ENCODE measurements around the gene CAPN15. TPM values are rescaled to one million over a fixed set of nuclear protein-coding genes. Genes with fewer than 3 reads are reported as not detected.

Gene CAPN15
- total RNA-seq, 1 experiment from 2014 or later = 26.7 TPM

DNA sequence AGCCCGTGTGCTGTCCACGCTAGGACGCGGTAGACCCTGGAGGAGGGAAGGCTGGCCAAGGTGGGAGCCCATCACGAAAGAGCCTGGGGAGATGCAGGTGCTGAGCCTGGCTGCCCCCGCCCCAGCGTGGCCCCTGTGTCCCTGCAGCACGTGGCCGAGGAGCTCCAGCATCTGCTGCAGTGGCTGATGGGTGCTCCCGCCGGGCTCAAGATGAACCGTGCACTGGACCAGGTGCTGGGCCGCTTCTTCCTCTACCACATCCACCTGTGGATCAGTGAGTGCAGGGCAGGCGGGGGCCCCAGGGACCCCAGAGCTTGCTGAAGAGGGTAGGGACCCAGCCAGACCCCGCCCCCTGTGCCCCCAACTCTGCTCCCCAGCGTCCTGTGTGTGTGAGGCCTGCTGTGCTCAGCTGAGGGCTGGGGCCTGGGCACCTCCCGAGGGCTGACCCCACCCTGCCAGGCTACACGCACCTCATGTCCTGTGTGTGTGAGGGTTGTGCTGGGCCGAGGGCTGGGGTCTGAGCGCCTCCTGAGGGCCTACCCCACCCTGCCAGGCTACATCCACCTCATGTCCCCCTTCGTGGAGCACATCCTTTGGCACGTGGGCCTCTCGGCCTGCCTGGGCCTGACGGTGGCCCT lies 50.8 kb downstream of the CAPN15 start:
- no peaks in the 10 kb centered on the region for H3K36me3 ChIP-seq (ENCODE audit: insufficient read depth, low read length)
- H3K79me2 ChIP-seq (ENCODE audit: low read length) = no peaks in the 10 kb centered on the region
- H3K27me3 ChIP-seq (ENCODE audit: low read length) = no peaks in the 10 kb centered on the region
- peak overlapping the region; percentile 86 for H3K27ac ChIP-seq (ENCODE audit: low read length)
- H3K4me2 ChIP-seq (ENCODE audit: low read depth, low read length, poor library complexity, severe bottlenecking) = peak overlapping the region; percentile 29
- H3K9me2 ChIP-seq (replicated peaks; ENCODE audit: insufficient read depth, low read length) = no peaks in the 10 kb centered on the region
- H3K4me3 ChIP-seq (ENCODE audit: low read length) = no peak overlapping the region
- no peaks in the 10 kb centered on the region for H4K20me1 ChIP-seq (ENCODE audit: insufficient read depth, low read depth, low read length)
- H2AFZ ChIP-seq (ENCODE audit: low read length) = no peak overlapping the region
- H3K4me1 ChIP-seq (ENCODE audit: low read length) = peaks cover 39% of the 10 kb centered on the region
- H3K9me3 ChIP-seq (ENCODE audit: low read length) = no peaks in the 10 kb centered on the region
- H3K9ac ChIP-seq (ENCODE audit: low read length) = peak overlapping the region; percentile 41
- DNase-seq = peak; percentile 66

DNA sequence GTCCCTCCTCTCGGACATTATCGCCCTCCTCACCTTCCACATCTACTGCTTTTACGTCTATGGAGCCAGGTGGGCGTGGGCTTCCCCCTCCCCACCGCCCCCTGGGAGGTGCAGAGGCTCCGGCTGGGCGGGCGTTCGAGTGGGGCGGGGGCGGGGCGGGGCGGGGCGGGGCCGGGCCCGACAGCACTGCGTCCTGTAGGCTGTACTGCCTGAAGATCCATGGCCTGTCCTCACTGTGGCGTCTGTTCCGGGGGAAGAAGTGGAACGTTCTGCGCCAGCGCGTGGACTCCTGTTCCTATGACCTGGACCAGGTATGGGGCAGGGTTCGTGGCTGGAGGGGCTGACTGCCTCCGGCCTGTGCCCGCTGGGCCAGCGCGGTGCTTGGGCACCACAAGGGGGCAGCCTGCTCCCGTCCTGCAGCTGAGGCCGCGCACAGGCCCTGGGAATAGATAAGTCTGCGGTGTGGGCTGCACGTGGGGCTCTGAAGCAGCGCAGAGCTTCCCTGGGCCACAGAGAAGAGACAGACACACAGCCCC lies 51.4 kb downstream of the CAPN15 start:
- H3K4me1 ChIP-seq (ENCODE audit: low read length) = peaks cover 45% of the 10 kb centered on the region
- H3K9me2 ChIP-seq (replicated peaks; ENCODE audit: insufficient read depth, low read length) = no peaks in the 10 kb centered on the region
- H3K4me2 ChIP-seq (ENCODE audit: low read depth, low read length, poor library complexity, severe bottlenecking) = peak overlapping the region; percentile 29
- H3K27ac ChIP-seq (ENCODE audit: low read length) = peak overlapping the region; percentile 86; the same call in 1 of the 2 replicates
- H3K36me3 ChIP-seq (ENCODE audit: insufficient read depth, low read length) = no peaks in the 10 kb centered on the region
- H3K9ac ChIP-seq (ENCODE audit: low read length) = peak overlapping the region; percentile 41
- no peak overlapping the region for H3K4me3 ChIP-seq (ENCODE audit: low read length)
- H3K9me3 ChIP-seq (ENCODE audit: low read length) = no peaks in the 10 kb centered on the region
- no peak overlapping the region for H2AFZ ChIP-seq (ENCODE audit: low read length)
- no peaks in the 10 kb centered on the region for H3K27me3 ChIP-seq (ENCODE audit: low read length)
- H3K79me2 ChIP-seq (ENCODE audit: low read length) = no peaks in the 10 kb centered on the region
- H4K20me1 ChIP-seq (ENCODE audit: insufficient read depth, low read depth, low read length) = no peaks in the 10 kb centered on the region
- peak; percentile 92 for DNase-seq

DNA sequence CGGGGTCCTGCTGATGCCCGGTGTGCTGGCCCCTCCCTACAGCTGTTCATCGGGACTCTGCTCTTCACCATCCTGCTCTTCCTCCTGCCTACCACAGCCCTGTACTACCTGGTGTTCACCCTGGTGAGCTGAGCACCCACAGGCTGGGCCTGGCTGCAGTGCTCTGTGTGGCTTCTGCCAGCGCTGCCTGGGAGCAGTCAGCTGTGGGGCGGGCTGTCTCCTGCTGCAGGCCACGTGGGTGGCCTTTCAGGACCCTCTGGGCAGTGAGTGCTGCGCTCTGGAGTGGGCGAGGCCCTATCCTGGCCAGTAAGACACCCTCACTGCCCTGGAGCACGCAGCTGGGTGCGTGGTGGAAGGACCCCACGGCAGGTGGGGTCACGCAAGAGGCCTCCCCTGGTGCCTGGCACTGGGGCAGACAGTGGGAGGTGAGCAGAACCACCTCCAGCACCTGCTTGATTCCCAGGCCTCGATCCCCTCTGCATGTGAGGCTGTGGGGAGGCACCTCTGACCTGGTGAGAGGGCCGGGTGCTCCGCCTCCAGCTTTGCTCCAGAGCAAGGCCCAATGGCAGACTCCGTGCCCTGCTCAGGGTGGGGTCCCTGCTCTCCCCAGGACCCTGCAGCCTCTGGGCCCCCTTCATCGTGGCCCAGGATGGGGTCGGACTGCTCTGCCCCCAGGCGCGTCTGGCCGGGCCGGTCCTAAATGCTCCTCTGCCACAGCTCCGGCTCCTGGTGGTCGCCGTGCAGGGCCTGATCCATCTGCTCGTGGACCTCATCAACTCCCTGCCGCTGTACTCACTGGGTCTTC lies 52.8 kb downstream of the CAPN15 start:
- H3K27me3 ChIP-seq (ENCODE audit: low read length) = no peaks in the 10 kb centered on the region
- peaks cover 40% of the 10 kb centered on the region for H3K4me1 ChIP-seq (ENCODE audit: low read length)
- H3K79me2 ChIP-seq (ENCODE audit: low read length) = no peaks in the 10 kb centered on the region
- no peak overlapping the region for H3K4me2 ChIP-seq (ENCODE audit: low read depth, low read length, poor library complexity, severe bottlenecking)
- no peaks in the 10 kb centered on the region for H3K9me2 ChIP-seq (replicated peaks; ENCODE audit: insufficient read depth, low read length)
- no peaks in the 10 kb centered on the region for H3K36me3 ChIP-seq (ENCODE audit: insufficient read depth, low read length)
- no peak for DNase-seq
- no peak overlapping the region for H2AFZ ChIP-seq (ENCODE audit: low read length)
- no peak overlapping the region for H3K9ac ChIP-seq (ENCODE audit: low read length)
- H3K4me3 ChIP-seq (ENCODE audit: low read length) = no peak overlapping the region
- H3K9me3 ChIP-seq (ENCODE audit: low read length) = no peaks in the 10 kb centered on the region
- no peak overlapping the region for H3K27ac ChIP-seq (ENCODE audit: low read length)
- no peaks in the 10 kb centered on the region for H4K20me1 ChIP-seq (ENCODE audit: insufficient read depth, low read depth, low read length)

DNA sequence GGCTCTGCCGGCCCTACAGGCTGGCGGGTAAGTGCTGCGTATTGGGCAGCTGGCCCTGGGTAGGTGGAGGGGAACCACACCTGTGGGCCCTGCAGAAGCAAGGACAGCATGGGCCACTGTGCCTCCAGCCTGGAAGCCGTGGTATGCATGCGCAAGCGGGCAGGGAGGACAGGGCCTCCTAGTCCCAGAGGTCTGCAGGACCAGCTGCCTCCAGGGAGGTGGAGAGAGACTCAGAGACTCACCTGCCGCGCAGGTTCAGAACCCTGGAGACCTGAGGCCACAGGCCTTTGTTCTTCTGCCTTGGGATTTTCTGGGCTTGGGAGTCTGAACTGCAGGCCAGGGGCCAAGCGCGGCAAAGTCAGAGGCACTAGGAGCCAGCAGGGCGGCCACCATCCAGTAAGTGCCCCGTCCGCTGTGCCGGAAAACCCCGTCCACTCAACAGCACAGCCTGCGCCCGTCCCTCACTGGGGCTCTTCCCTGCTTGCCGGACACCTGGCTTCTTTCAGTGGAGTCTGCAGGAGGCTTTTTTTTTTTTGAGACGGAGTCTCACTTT lies 53.5 kb downstream of the CAPN15 start:
- no peaks in the 10 kb centered on the region for H3K9me3 ChIP-seq (ENCODE audit: low read length)
- no peaks in the 10 kb centered on the region for H3K27me3 ChIP-seq (ENCODE audit: low read length)
- H3K36me3 ChIP-seq (ENCODE audit: insufficient read depth, low read length) = no peaks in the 10 kb centered on the region
- no peaks in the 10 kb centered on the region for H3K9me2 ChIP-seq (replicated peaks; ENCODE audit: insufficient read depth, low read length)
- H3K9ac ChIP-seq (ENCODE audit: low read length) = no peak overlapping the region
- H4K20me1 ChIP-seq (ENCODE audit: insufficient read depth, low read depth, low read length) = no peaks in the 10 kb centered on the region
- DNase-seq = no peak
- H3K4me2 ChIP-seq (ENCODE audit: low read depth, low read length, poor library complexity, severe bottlenecking) = no peak overlapping the region
- no peak overlapping the region for H3K4me3 ChIP-seq (ENCODE audit: low read length)
- H3K4me1 ChIP-seq (ENCODE audit: low read length) = peaks cover 33% of the 10 kb centered on the region
- no peaks in the 10 kb centered on the region for H3K79me2 ChIP-seq (ENCODE audit: low read length)
- no peak overlapping the region for H3K27ac ChIP-seq (ENCODE audit: low read length)
- no peak overlapping the region for H2AFZ ChIP-seq (ENCODE audit: low read length)

DNA sequence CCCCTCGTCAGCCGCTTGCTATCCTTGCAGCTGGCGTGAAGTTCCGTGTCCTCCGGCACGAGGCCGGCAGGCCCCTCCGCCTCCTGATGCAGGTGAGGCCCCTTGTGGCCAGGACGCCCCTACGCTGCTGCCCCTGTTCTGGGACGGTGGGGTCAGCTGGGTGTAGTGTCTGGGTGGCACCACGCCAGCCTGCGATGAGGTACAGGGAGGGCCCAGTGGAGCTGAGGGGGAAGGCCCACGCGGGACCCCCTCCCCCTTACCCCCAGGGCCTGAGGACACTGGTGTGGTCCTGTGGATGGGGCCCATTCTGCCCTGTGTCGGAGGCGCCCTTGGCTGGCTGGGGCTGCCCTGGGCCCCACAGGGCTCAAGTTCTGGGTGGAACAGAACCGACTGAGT lies 54.7 kb downstream of the CAPN15 start:
- no peaks in the 10 kb centered on the region for H3K9me3 ChIP-seq (ENCODE audit: low read length)
- H2AFZ ChIP-seq (ENCODE audit: low read length) = no peak overlapping the region
- H3K79me2 ChIP-seq (ENCODE audit: low read length) = no peaks in the 10 kb centered on the region
- H3K4me1 ChIP-seq (ENCODE audit: low read length) = peaks cover 25% of the 10 kb centered on the region
- H3K27ac ChIP-seq (ENCODE audit: low read length) = no peak overlapping the region
- H3K27me3 ChIP-seq (ENCODE audit: low read length) = no peaks in the 10 kb centered on the region
- no peak overlapping the region for H3K9ac ChIP-seq (ENCODE audit: low read length)
- no peaks in the 10 kb centered on the region for H3K9me2 ChIP-seq (replicated peaks; ENCODE audit: insufficient read depth, low read length)
- DNase-seq = no peak
- no peaks in the 10 kb centered on the region for H3K36me3 ChIP-seq (ENCODE audit: insufficient read depth, low read length)
- no peak overlapping the region for H3K4me2 ChIP-seq (ENCODE audit: low read depth, low read length, poor library complexity, severe bottlenecking)
- H4K20me1 ChIP-seq (ENCODE audit: insufficient read depth, low read depth, low read length) = peaks cover 6% of the 10 kb centered on the region; the same call in 1 of the 2 replicates
- no peak overlapping the region for H3K4me3 ChIP-seq (ENCODE audit: low read length)

DNA sequence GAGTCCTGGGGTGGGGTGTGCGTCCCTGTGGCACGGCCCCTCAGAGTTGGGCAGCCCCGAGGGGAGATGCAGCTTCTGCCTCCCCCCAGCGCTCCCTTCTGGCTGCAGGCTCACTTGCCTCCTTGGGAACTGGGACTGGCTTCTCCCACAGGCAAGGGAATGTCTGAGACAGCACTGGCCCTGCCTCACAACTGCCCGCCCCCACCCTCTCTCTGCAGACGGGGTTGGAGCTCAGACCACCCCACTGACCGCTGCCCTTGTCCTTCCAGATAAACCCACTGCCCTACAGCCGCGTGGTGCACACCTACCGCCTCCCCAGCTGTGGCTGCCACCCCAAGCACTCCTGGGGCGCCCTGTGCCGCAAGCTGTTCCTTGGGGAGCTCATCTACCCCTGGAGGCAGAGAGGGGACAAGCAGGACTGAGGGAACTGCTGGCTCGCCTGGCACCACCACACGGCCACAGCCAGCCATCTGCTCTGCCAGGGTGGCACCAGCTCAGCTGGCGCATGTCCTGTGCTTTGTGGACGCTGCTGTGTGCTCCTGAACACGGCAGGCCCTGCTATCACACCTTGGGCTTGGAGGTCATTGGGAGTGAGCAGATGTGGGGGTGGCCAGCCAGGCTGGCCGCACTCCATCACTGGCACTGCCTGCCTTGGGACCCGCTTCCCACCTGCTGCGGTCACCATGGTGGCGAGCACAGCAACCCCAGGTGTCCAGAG lies 55.3 kb downstream of the CAPN15 start:
- no peaks in the 10 kb centered on the region for H3K9me2 ChIP-seq (replicated peaks; ENCODE audit: insufficient read depth, low read length)
- H3K27ac ChIP-seq (ENCODE audit: low read length) = no peak overlapping the region
- H3K9ac ChIP-seq (ENCODE audit: low read length) = no peak overlapping the region
- H3K36me3 ChIP-seq (ENCODE audit: insufficient read depth, low read length) = no peaks in the 10 kb centered on the region
- no peak overlapping the region for H2AFZ ChIP-seq (ENCODE audit: low read length)
- no peaks in the 10 kb centered on the region for H3K27me3 ChIP-seq (ENCODE audit: low read length)
- no peaks in the 10 kb centered on the region for H3K9me3 ChIP-seq (ENCODE audit: low read length)
- peaks cover 29% of the 10 kb centered on the region for H3K4me1 ChIP-seq (ENCODE audit: low read length)
- DNase-seq = no peak
- H3K79me2 ChIP-seq (ENCODE audit: low read length) = no peaks in the 10 kb centered on the region
- no peak overlapping the region for H3K4me2 ChIP-seq (ENCODE audit: low read depth, low read length, poor library complexity, severe bottlenecking)
- peaks cover 6% of the 10 kb centered on the region; the same call in 1 of the 2 replicates for H4K20me1 ChIP-seq (ENCODE audit: insufficient read depth, low read depth, low read length)
- no peak overlapping the region for H3K4me3 ChIP-seq (ENCODE audit: low read length)

DNA sequence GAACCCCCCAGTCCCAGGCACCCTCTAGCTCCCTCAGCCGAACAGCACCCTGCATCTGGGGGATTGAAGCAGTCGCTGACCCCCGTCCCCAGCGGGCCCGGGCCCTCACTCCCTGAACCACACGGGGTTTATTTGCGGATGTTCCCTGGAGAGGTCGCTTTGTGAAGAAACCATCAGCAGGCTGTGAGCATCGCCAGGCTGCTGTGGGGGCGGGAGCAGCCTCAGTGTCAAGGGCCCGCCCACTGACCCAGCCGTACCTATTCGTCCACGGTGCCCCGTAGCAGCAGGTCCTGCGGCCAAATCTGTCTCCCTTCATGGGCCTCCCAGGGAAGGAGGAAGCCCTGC lies 55.9 kb downstream of the CAPN15 start:
- no peaks in the 10 kb centered on the region for H3K27me3 ChIP-seq (ENCODE audit: low read length)
- H3K4me2 ChIP-seq (ENCODE audit: low read depth, low read length, poor library complexity, severe bottlenecking) = no peak overlapping the region
- H3K4me3 ChIP-seq (ENCODE audit: low read length) = no peak overlapping the region
- no peaks in the 10 kb centered on the region for H3K9me2 ChIP-seq (replicated peaks; ENCODE audit: insufficient read depth, low read length)
- no peak overlapping the region for H2AFZ ChIP-seq (ENCODE audit: low read length)
- peaks cover 27% of the 10 kb centered on the region for H3K4me1 ChIP-seq (ENCODE audit: low read length)
- no peak overlapping the region for H3K9ac ChIP-seq (ENCODE audit: low read length)
- H3K79me2 ChIP-seq (ENCODE audit: low read length) = peaks cover 6% of the 10 kb centered on the region; the same call in 1 of the 2 replicates
- peaks cover 6% of the 10 kb centered on the region; the same call in 1 of the 2 replicates for H4K20me1 ChIP-seq (ENCODE audit: insufficient read depth, low read depth, low read length)
- H3K9me3 ChIP-seq (ENCODE audit: low read length) = no peaks in the 10 kb centered on the region
- peak; percentile 64 for DNase-seq
- H3K27ac ChIP-seq (ENCODE audit: low read length) = no peak overlapping the region
- no peaks in the 10 kb centered on the region for H3K36me3 ChIP-seq (ENCODE audit: insufficient read depth, low read length)
